ENCODE data around the gene FCER2.

GRCh38 chr19:7638802-7639465, 63.0 kb downstream of the FCER2 start:
- TF ChIP-seq, protein P1, sequence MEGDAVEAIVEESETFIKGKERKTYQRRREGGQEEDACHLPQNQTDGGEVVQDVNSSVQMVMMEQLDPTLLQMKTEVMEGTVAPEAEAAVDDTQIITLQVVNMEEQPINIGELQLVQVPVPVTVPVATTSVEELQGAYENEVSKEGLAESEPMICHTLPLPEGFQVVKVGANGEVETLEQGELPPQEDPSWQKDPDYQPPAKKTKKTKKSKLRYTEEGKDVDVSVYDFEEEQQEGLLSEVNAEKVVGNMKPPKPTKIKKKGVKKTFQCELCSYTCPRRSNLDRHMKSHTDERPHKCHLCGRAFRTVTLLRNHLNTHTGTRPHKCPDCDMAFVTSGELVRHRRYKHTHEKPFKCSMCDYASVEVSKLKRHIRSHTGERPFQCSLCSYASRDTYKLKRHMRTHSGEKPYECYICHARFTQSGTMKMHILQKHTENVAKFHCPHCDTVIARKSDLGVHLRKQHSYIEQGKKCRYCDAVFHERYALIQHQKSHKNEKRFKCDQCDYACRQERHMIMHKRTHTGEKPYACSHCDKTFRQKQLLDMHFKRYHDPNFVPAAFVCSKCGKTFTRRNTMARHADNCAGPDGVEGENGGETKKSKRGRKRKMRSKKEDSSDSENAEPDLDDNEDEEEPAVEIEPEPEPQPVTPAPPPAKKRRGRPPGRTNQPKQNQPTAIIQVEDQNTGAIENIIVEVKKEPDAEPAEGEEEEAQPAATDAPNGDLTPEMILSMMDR (IDR thresholded peaks at IDR 0.05; ENCODE audit: borderline replicate concordance, extremely low read depth, low read length, poor library complexity, severe bottlenecking), result no peak
- TF ChIP-seq EZH2 (IDR thresholded peaks at IDR 0.05; ENCODE audit: borderline replicate concordance, low read depth, low read length, severe bottlenecking), result no peak
